H1 (cell line): Measurements from ENCODE around the gene CDK9. TPM values are rescaled to one million over a fixed set of nuclear protein-coding genes. Genes with fewer than 3 reads are reported as not detected.
"Not testable (repeated sequence)": the region's sequence is repeated elsewhere in the genome, so short reads cannot be mapped to it uniquely, and the experiment has no call there.

ENCODE experiments used
- CTCF ChIA-PET: fragments of 300-600 bp; sonication (Branson Sonifier 250); formaldehyde crosslinking; loops from one replicate; lab custom pipeline; 2021; ENCODE audit not compliant: partially characterized antibody; lab: Charles Lee
- POLR2A ChIA-PET: fragments of 300-600 bp; sonication (Branson Sonifier 250); formaldehyde crosslinking; loops from one replicate; lab custom pipeline; 2021; ENCODE audit warnings: inconsistent platforms; ENCODE audit not compliant: partially characterized antibody; lab: Charles Lee
- DNase-seq, 2 experiments: peaks; one replicate each; pipeline versions ENCODE4 v3.0.0 to v3.0.0-alpha.2; 2010 to 2022; ENCODE audit warnings: low spot score in 2 of 2, low read depth in 1 of 2, mixed read lengths in 1 of 2
- FAIRE-seq: peaks from 2 replicates; lab custom pipeline; 2011; peaks lifted over from hg19 to GRCh38; lab: Jason Lieb, UNC
- H2AFZ ChIP-seq: 2 replicates; pipeline ENCODE4 v1.8.1; 2012; ENCODE audit warnings: low read length, inconsistent platforms
- H2AK5ac ChIP-seq: 2 replicates; pipeline ENCODE4 v1.6.1; 2013; ENCODE audit warnings: low read depth, low read length
- H2BK120ac ChIP-seq: replicated peaks from 2 replicates; pipeline ENCODE3; 2013; ENCODE audit warnings: low read depth, low read length, inconsistent platforms
- H2BK12ac ChIP-seq: 2 replicates; pipeline ENCODE4 v1.6.1; 2013; ENCODE audit warnings: low read depth, low read length
- H2BK15ac ChIP-seq: 2 replicates; pipeline ENCODE4 v1.6.1; 2013; ENCODE audit warnings: low read length
- H2BK20ac ChIP-seq: 2 replicates; pipeline ENCODE4 v1.6.1; 2013; ENCODE audit warnings: low read length
- H2BK5ac ChIP-seq: 2 replicates; pipeline ENCODE4 v1.6.1; 2013; ENCODE audit warnings: low read depth, low read length
- H3K14ac ChIP-seq: 2 replicates; pipeline ENCODE4 v1.6.1; 2013; ENCODE audit warnings: inconsistent platforms; ENCODE audit not compliant: insufficient read length
- H3K18ac ChIP-seq: 2 replicates; pipeline ENCODE4 v1.6.1; 2013; ENCODE audit warnings: low read length; ENCODE audit errors: extremely low read depth
- H3K23ac ChIP-seq: 2 replicates; pipeline ENCODE4 v1.6.1; 2013; ENCODE audit warnings: inconsistent platforms; ENCODE audit not compliant: insufficient read length
- H3K23me2 ChIP-seq: 2 replicates; pipeline ENCODE4 v1.6.1; 2013; ENCODE audit warnings: low read depth, low read length
- H3K27ac ChIP-seq: 2 replicates; pipeline ENCODE4 v1.6.1; 2011; ENCODE audit warnings: low read depth, low read length, inconsistent platforms
- H3K27me3 ChIP-seq, 4 experiments: replicated peaks in 1 of 4; 1 replicate in 1 of 4; 2 replicates in 3 of 4; pipeline versions ENCODE4 v1.6.1 to v1.8.1; 2011 to 2013; ENCODE audit warnings: low read length in 3 of 4, mild to moderate bottlenecking in 3 of 4, inconsistent platforms in 2 of 4, mixed read lengths in 2 of 4, moderate library complexity in 1 of 4; ENCODE audit not compliant: control insufficient read depth in 3 of 4, insufficient read depth in 3 of 4; ENCODE audit errors: extremely low read depth in 1 of 4
- H3K36me3 ChIP-seq, 4 experiments: 2 replicates each; pipeline versions ENCODE4 v1.6.1 to v1.8.1; 2011 to 2013; ENCODE audit warnings: mild to moderate bottlenecking in 4 of 4, low read length in 3 of 4, moderate library complexity in 2 of 4, control low read depth in 1 of 4, inconsistent platforms in 1 of 4; ENCODE audit not compliant: insufficient read depth in 4 of 4, control insufficient read depth in 2 of 4
- H3K4ac ChIP-seq: replicated peaks from 2 replicates; pipeline ENCODE3; 2013; ENCODE audit warnings: low read length, low read depth, mixed read lengths, inconsistent platforms; ENCODE audit not compliant: insufficient read length
- H3K4me1 ChIP-seq, 4 experiments: replicated peaks in 1 of 4; 1 replicate in 1 of 4; 2 replicates in 3 of 4; pipeline versions ENCODE4 v1.6.1 to v1.8.1; 2011 to 2013; ENCODE audit warnings: low read length in 3 of 4, inconsistent platforms in 2 of 4, mixed read lengths in 1 of 4; ENCODE audit not compliant: insufficient read depth in 4 of 4, control insufficient read depth in 3 of 4
- H3K4me2 ChIP-seq, 2 experiments: 2 replicates each; pipeline versions ENCODE4 v1.6.1 to v1.8.1; 2011 to 2013; ENCODE audit warnings: low read depth in 2 of 2, low read length in 2 of 2, control low read depth in 1 of 2, inconsistent platforms in 1 of 2, mild to moderate bottlenecking in 1 of 2; ENCODE audit not compliant: insufficient read depth in 1 of 2
- H3K4me3 ChIP-seq, 4 experiments: fragments of 200-600, 300-600 bp in 1 of 4; sonication (generic), shearing (Covaris generic), sonication (Bioruptor Twin) in 1 of 4; 2 replicates each; pipeline versions ENCODE4 v1.5.1 to v1.8.1; 2011 to 2016; ENCODE audit warnings: low read length in 4 of 4, low read depth in 3 of 4, control low read depth in 2 of 4, inconsistent platforms in 2 of 4, mild to moderate bottlenecking in 2 of 4, mixed read lengths in 1 of 4, moderate library complexity in 1 of 4; ENCODE audit not compliant: insufficient read depth in 2 of 4; ENCODE audit errors: extremely low read depth in 1 of 4
- H3K56ac ChIP-seq: replicated peaks from 2 replicates; pipeline ENCODE3; 2013; ENCODE audit warnings: low read depth, mild to moderate bottlenecking, mixed read lengths, low read length, inconsistent platforms; ENCODE audit not compliant: insufficient read length
- H3K79me1 ChIP-seq: 2 replicates; pipeline ENCODE4 v1.6.1; 2013; ENCODE audit warnings: low read depth, low read length, control low read depth
- H3K79me2 ChIP-seq, 2 experiments: 2 replicates each; pipeline versions ENCODE4 v1.6.1 to v1.8.1; 2012 to 2013; ENCODE audit warnings: low read length in 2 of 2, mild to moderate bottlenecking in 2 of 2, inconsistent platforms in 1 of 2; ENCODE audit not compliant: insufficient read depth in 2 of 2, control insufficient read depth in 1 of 2
- H3K9ac ChIP-seq, 4 experiments: replicated peaks in 1 of 4; 1 replicate in 1 of 4; 2 replicates in 3 of 4; pipeline versions ENCODE4 v1.6.1 to v1.8.1; 2011 to 2013; ENCODE audit warnings: low read depth in 3 of 4, low read length in 3 of 4, control low read depth in 2 of 4, mild to moderate bottlenecking in 2 of 4, moderate library complexity in 2 of 4, inconsistent platforms in 1 of 4; ENCODE audit errors: extremely low read depth in 1 of 4
- H3K9me3 ChIP-seq, 2 experiments: 2 replicates each; pipeline versions ENCODE4 v1.6.1 to v1.8.1; 2012 to 2013; ENCODE audit warnings: mild to moderate bottlenecking in 2 of 2, moderate library complexity in 2 of 2, control low read depth in 1 of 2, inconsistent platforms in 1 of 2, low read depth in 1 of 2, low read length in 1 of 2, mixed read lengths in 1 of 2; ENCODE audit not compliant: insufficient read depth in 2 of 2
- H4K20me1 ChIP-seq, 2 experiments: replicated peaks in 1 of 2; 2 replicates each; pipeline versions ENCODE3 to v1.8.1; 2011 to 2013; ENCODE audit warnings: inconsistent platforms in 2 of 2, low read length in 2 of 2, mild to moderate bottlenecking in 1 of 2; ENCODE audit not compliant: insufficient read depth in 2 of 2, control insufficient read depth in 1 of 2
- H4K5ac ChIP-seq: 2 replicates; pipeline ENCODE4 v1.6.1; 2013; ENCODE audit warnings: low read length, low read depth, mixed read lengths, inconsistent platforms; ENCODE audit not compliant: insufficient read length
- H4K8ac ChIP-seq: 2 replicates; pipeline ENCODE4 v1.8.0; 2013; ENCODE audit warnings: mild to moderate bottlenecking, moderate library complexity, low read length, inconsistent platforms; ENCODE audit not compliant: insufficient read depth; ENCODE audit errors: extremely low read depth
- H4K91ac ChIP-seq: replicated peaks from 2 replicates; pipeline ENCODE3; 2013; ENCODE audit warnings: low read length, mixed read lengths, inconsistent platforms; ENCODE audit not compliant: insufficient read length
- HDAC2 ChIP-seq, 2 experiments: fragments of 300-600 bp in 1 of 2; sonication (generic) in 1 of 2; IDR thresholded peaks; 2 replicates each; pipeline ENCODE4 v1.6.1; 2011 to 2012; ENCODE audit warnings: low read depth in 2 of 2, low read length in 2 of 2, mild to moderate bottlenecking in 2 of 2, moderate library complexity in 2 of 2, borderline replicate concordance in 1 of 2, inconsistent platforms in 1 of 2
- ZNF274 ChIP-seq: IDR thresholded peaks from 2 replicates; pipeline ENCODE4 v1.7.0; 2012; ENCODE audit warnings: low read length, borderline replicate concordance; ENCODE audit errors: extremely low read depth
- WGBS, 2 experiments: shearing (Covaris generic) in 1 of 2; methylation state at CpG; one replicate each; pipeline versions ENCODE4 v1.1.6 to v1.1.7; 2013 to 2015; ENCODE audit warnings: low lambda C conversion rate in 2 of 2, mixed read lengths in 2 of 2, inconsistent platforms in 1 of 2, low coverage in 1 of 2, missing lambda C conversion rate in 1 of 2; ENCODE audit not compliant: insufficient replicate concordance in 2 of 2, insufficient coverage in 1 of 2, insufficient read length in 1 of 2; ENCODE audit errors: extremely low coverage in 1 of 2, missing lambda C conversion rate in 1 of 2; 5-methylcytosine and 5-hydroxymethylcytosine counted together
- polyA plus RNA-seq, 7 experiments: library from polyadenylated mRNA; depleted of rRNA in 3 of 7; stranded (reverse) in 5 of 7; unstranded in 2 of 7; fragments of >200 nt in 5 of 7; fragments of 200-250 nt in 2 of 7; gene quantifications; 1 replicate in 5 of 7; 2 replicates in 1 of 7; 4 replicates in 1 of 7; pipeline versions ENCODE4 v1.2.1 to v1.2.3, GENCODE V29; 2011 to 2013; ENCODE audit warnings: missing spikeins in 2 of 7, mixed read lengths in 2 of 7
- total RNA-seq: library from RNA; stranded (reverse); fragmentation: NEBNext Ultra II Directional; extraction: Animal tissue kit (Norgen Biotek cat#: 25700); gene quantifications from 2 replicates; pipeline ENCODE4 v1.2.1, GENCODE V29; 2021

Gene CDK9
- total and polyA plus RNA-seq, 2 of the 8 experiments (the other 6 are each of a cell fraction or from before 2014, with no cell fraction given): 69.1 to 87.5 TPM

DNA sequence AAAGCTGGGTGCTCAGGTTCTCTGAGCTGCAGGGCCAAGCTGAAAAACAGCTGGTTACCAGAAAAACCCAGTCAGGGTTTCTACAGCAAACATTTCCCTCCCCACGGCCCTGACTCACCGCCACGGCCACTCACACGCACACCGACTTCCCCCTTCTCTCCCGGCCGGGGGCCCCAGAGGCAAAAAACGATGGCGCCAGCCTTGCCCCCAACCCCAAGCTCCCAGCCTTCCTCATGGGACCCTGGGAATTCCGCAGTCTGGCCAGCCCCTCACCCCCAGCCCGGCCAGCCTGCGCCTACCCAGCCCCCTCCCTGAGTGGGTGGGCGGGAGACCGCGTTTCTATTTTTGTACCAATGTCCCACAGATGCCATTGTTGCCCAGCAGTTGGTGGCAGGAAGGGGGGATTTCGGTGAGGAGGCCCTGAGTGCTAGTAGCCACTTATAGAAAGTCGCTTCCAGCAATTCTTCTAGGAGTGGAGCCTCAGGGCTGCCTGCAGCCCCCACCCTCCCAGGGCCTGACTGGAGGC lies 50.2 kb downstream of the CDK9 start (continued):
- TF ChIP-seq HDAC2 (IDR thresholded peaks at IDR 0.05; ENCODE audit: borderline replicate concordance in 1 of 2, low read depth in 2 of 2, low read length in 2 of 2) (no peak), ZNF274 (no peak)

DNA sequence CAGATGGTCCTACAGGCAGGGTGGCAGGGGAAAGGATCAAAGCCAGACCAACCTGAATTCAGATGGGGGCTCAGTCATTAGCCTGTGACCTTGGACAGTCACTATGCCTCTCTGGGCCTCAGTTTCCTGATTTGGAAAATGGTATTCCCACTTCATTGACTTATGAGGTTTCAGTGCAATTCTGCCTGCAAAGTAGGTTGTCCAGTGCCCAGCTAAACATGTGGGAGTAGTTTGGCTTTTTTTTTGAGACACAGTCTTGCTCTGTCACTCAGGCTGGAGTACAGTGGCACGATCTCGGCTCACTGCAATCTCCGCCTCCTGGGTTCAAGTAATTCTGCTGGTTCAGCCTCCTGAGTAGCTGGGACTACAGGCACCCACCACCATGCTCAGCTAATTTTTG lies 50.7 kb downstream of the CDK9 start:
- not testable (repeated sequence) for DNase-seq, H3K27ac ChIP-seq, H3K4me1 ChIP-seq, H2AK5ac ChIP-seq, H3K4me2 ChIP-seq, H3K4ac ChIP-seq, H4K8ac ChIP-seq, H4K20me1 ChIP-seq, H3K9me3 ChIP-seq, H2BK20ac ChIP-seq, H3K18ac ChIP-seq, H2AFZ ChIP-seq, H4K91ac ChIP-seq, H3K56ac ChIP-seq, H3K79me1 ChIP-seq, H3K79me2 ChIP-seq, H2BK12ac ChIP-seq, H3K23ac ChIP-seq, H3K9ac ChIP-seq, H2BK5ac ChIP-seq, H2BK120ac ChIP-seq, H2BK15ac ChIP-seq, H4K5ac ChIP-seq, H3K27me3 ChIP-seq, FAIRE-seq, H3K4me3 ChIP-seq, H3K36me3 ChIP-seq, H3K14ac ChIP-seq, H3K23me2 ChIP-seq
- POLR2A ChIA-PET: interaction anchor here (1.0 to 1.1 kb wide), 2 partner anchors 11 to 49 kb away, joined by 3 read pairs; no protein-coding TSS in a partner anchor
- WGBS, 2 experiments: 100% methylated on average over 3 of the region's 3 CpGs; no CpG with 5 or more reads in 1 of the 2 experiments
- CTCF ChIA-PET: interaction anchor here (0.7 to 7.9 kb wide), 10 partner anchors 10 to 101 kb away, joined by 3 to 51 read pairs (median 6); partner anchors contain the start of genes ENG and TOR2A
